ENCODE measurements around the gene PRKCQ. TPM values are rescaled to one million over a fixed set of nuclear protein-coding genes. Genes with fewer than 3 reads are reported as not detected.

The PRKCQ gene
- total and polyA plus RNA-seq, 2 of the 13 experiments (the other 11 are each of a cell fraction or from before 2014, with no cell fraction given), result 0.13 to 0.35 TPM

DNA sequence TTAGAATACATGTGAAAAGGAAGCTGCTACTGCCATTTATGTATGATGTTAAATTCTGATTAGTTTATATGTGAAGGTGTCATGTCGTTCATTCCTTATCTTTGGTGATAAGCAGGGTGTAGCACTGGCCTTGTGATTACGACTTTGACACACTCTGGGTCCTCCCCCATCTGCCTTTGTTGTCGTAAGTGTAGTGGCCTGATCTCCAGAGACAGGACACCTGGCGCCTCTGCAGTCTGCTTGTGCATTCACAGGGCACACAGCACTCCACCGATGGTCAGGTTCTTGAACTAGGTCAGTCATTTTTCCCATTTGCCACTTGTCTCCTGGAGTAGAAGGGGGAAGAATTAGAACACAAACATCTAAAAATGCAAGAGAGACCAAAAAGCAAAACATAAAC lies 186.0 kb downstream of the PRKCQ start:
- ChIA-PET POLR2A (no interaction called here), CTCF (ENCODE audit: low intra/inter-chr PET ratio, low total read pairs) (no interaction called here)
- intact Hi-C loops (cut with micrococcal nuclease; ENCODE audit: unreplicated experiment) (no loop called here), in situ Hi-C loops (cut with HindIII; ENCODE audit: extremely low pct_ligation_motif_present, low pct_unique_long_range_greater_than_20kb) (no loop called here)
- TF ChIP-seq ZNF724P (CRISPR knock-in tag; IDR thresholded peaks at IDR 0.05; ENCODE audit: borderline replicate concordance), result no peak
- TF ChIP-seq, protein P1, sequence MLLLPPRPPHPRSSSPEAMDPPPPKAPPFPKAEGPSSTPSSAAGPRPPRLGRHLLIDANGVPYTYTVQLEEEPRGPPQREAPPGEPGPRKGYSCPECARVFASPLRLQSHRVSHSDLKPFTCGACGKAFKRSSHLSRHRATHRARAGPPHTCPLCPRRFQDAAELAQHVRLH (CRISPR knock-in tag; IDR thresholded peaks at IDR 0.05; ENCODE audit: borderline replicate concordance, low read depth), result no peak
- TF ChIP-seq ZNF180 (CRISPR knock-in tag; IDR thresholded peaks at IDR 0.05; ENCODE audit: borderline replicate concordance, low read depth), result no peak
- TF ChIP-seq SNAPC2 (CRISPR knock-in tag; IDR thresholded peaks at IDR 0.05), result no peak
- TF ChIP-seq CHD4 (IDR thresholded peaks at IDR 0.05; ENCODE audit: borderline replicate concordance, low read length), result no peak
- no peak for TF ChIP-seq TOE1 (CRISPR knock-in tag; IDR thresholded peaks at IDR 0.05)
- FAIRE-seq, result no peak
- WGBS (ENCODE audit: low lambda C conversion rate), result 3% methylated on average over 5 of the region's 5 CpGs
- Histone ChIP-seq H3K79me2 (ENCODE audit: insufficient read depth, low read length) (no peaks in the 10 kb centered on the region), H2AFZ (ENCODE audit: low read length) (no peak overlapping the region), H3K4me1 (ENCODE audit: insufficient read depth, low read length) (no peaks in the 10 kb centered on the region), H3K27me3 (ENCODE audit: control insufficient read depth in 1 of 2, insufficient read depth in 2 of 2, low read length in 2 of 2) (peaks cover 0 to 14% of the 10 kb centered on the region in 2 experiments; a peak in 2 of 5 replicates), H3K9ac (ENCODE audit: insufficient read depth, low read depth, low read length) (no peak overlapping the region), H4K20me1 (ENCODE audit: insufficient read depth, low read length) (no peaks in the 10 kb centered on the region), H3K4me3 (replicated peaks in 1 of 3; ENCODE audit: insufficient read depth in 1 of 3, low read depth in 2 of 3, low read length in 3 of 3) (no peak overlapping the region), H3K27ac (ENCODE audit: extremely low read length, insufficient read depth, low read length) (no peak overlapping the region), H3K9me3 (ENCODE audit: low read length) (no peaks in the 10 kb centered on the region), H3K36me3 (replicated peaks in 1 of 2; ENCODE audit: control insufficient read depth in 1 of 2, insufficient read depth in 2 of 2, low read length in 2 of 2) (no peaks in the 10 kb centered on the region), H3K4me2 (ENCODE audit: low read depth, low read length) (no peak overlapping the region)
- ATAC-seq, result no peak
- no peak for DNase-seq (ENCODE audit: low spot score)
- BruUV-seq (replicated peaks), result no TSS peak

DNA sequence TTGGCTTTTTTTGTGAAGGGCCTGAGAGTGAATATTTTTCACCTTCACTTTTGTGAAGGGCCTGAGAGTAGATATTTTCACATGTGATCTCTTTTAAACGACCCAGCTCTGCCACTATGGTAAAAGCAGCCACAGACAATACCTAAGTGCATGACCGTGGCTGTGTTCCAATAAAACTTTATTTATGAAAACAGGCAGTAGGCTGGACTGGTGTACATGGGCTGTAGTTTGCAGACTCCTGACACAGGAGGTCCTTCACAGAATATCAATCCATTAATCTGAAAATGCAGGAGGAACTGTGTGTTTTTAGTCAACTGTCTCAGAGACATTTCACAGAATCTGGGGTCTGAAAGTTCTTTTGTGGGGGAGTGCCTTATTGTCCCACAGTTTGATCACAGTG lies 186.9 kb downstream of the PRKCQ start:
- Histone ChIP-seq H3K4me2 (ENCODE audit: low read depth, low read length) (no peak overlapping the region), H4K20me1 (ENCODE audit: insufficient read depth, low read length) (no peaks in the 10 kb centered on the region), H3K4me3 (replicated peaks in 1 of 3; ENCODE audit: insufficient read depth in 1 of 3, low read depth in 2 of 3, low read length in 3 of 3) (no peak overlapping the region), H3K4me1 (ENCODE audit: insufficient read depth, low read length) (peaks cover under 1% of the 10 kb centered on the region; the same call in 1 of the 2 replicates), H3K36me3 (replicated peaks in 1 of 2; ENCODE audit: control insufficient read depth in 1 of 2, insufficient read depth in 2 of 2, low read length in 2 of 2) (no peaks in the 10 kb centered on the region), H3K27ac (ENCODE audit: extremely low read length, insufficient read depth, low read length) (no peak overlapping the region), H3K79me2 (ENCODE audit: insufficient read depth, low read length) (no peaks in the 10 kb centered on the region), H3K9me3 (ENCODE audit: low read length) (no peaks in the 10 kb centered on the region), H2AFZ (ENCODE audit: low read length) (no peak overlapping the region), H3K9ac (ENCODE audit: insufficient read depth, low read depth, low read length) (no peak overlapping the region), H3K27me3 (ENCODE audit: control insufficient read depth in 1 of 2, insufficient read depth in 2 of 2, low read length in 2 of 2) (peaks cover 0 to 14% of the 10 kb centered on the region in 2 experiments; a peak in 2 of 5 replicates)
- no peak for TF ChIP-seq ZNF546 (CRISPR knock-in tag; conservative IDR thresholded peaks at IDR 0.05)
- TF ChIP-seq, protein P2, sequence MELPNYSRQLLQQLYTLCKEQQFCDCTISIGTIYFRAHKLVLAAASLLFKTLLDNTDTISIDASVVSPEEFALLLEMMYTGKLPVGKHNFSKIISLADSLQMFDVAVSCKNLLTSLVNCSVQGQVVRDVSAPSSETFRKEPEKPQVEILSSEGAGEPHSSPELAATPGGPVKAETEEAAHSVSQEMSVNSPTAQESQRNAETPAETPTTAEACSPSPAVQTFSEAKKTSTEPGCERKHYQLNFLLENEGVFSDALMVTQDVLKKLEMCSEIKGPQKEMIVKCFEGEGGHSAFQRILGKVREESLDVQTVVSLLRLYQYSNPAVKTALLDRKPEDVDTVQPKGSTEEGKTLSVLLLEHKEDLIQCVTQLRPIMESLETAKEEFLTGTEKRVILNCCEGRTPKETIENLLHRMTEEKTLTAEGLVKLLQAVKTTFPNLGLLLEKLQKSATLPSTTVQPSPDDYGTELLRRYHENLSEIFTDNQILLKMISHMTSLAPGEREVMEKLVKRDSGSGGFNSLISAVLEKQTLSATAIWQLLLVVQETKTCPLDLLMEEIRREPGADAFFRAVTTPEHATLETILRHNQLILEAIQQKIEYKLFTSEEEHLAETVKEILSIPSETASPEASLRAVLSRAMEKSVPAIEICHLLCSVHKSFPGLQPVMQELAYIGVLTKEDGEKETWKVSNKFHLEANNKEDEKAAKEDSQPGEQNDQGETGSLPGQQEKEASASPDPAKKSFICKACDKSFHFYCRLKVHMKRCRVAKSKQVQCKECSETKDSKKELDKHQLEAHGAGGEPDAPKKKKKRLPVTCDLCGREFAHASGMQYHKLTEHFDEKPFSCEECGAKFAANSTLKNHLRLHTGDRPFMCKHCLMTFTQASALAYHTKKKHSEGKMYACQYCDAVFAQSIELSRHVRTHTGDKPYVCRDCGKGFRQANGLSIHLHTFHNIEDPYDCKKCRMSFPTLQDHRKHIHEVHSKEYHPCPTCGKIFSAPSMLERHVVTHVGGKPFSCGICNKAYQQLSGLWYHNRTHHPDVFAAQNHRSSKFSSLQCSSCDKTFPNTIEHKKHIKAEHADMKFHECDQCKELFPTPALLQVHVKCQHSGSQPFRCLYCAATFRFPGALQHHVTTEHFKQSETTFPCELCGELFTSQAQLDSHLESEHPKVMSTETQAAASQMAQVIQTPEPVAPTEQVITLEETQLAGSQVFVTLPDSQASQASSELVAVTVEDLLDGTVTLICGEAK (IDR thresholded peaks at IDR 0.05), result no peak
- TF ChIP-seq, protein P2 (CRISPR knock-in tag; IDR thresholded peaks at IDR 0.05), result peak; percentile 55; the same call in 1 of the 2 replicates
- ChIA-PET POLR2A (no interaction called here), CTCF (ENCODE audit: low intra/inter-chr PET ratio, low total read pairs) (no interaction called here)
- no peak for ATAC-seq
- 36% methylated on average over 2 of the region's 2 CpGs for WGBS (ENCODE audit: low lambda C conversion rate)
- no peak for FAIRE-seq
- DNase-seq (ENCODE audit: low spot score), result no peak
- in situ Hi-C loops (cut with HindIII; ENCODE audit: extremely low pct_ligation_motif_present, low pct_unique_long_range_greater_than_20kb) (no loop called here), intact Hi-C loops (cut with micrococcal nuclease; ENCODE audit: unreplicated experiment) (no loop called here)
- BruUV-seq (replicated peaks), result no TSS peak

Measured in HepG2 (cell line).